OCI-LY7 (cell line): ENCODE measurements around the gene CXCL14. TPM values are rescaled to one million over a fixed set of nuclear protein-coding genes. Genes with fewer than 3 reads are reported as not detected.

Experiments
- BruUV-seq: library from RNA; stranded (reverse); fragments of 400-500 nt; replicated peaks from 2 replicates; lab custom pipeline; 2021; lab: Mats Ljungman, UMichigan
- CTCF ChIA-PET: fragments of 300-600 bp; sonication (Branson Sonifier 250); formaldehyde crosslinking; loops from one replicate; lab custom pipeline; 2022; ENCODE audit warnings: antibody characterized with exemption; ENCODE audit not compliant: unreplicated experiment; lab: Charles Lee
- POLR2A ChIA-PET: fragments of 300-600 bp; sonication (Branson Sonifier 250); formaldehyde crosslinking; loops from one replicate; lab custom pipeline; 2022; ENCODE audit warnings: antibody characterized with exemption; lab: Charles Lee
- DNase-seq: peaks from one replicate; pipeline ENCODE4 v3.0.0-alpha.2; 2015; ENCODE audit warnings: low spot score
- H2AFZ ChIP-seq: fragments of 200-600 bp; sonication (generic), shearing (Covaris generic); 2 replicates; pipeline ENCODE4 v1.6.1; 2014; ENCODE audit warnings: mild to moderate bottlenecking, antibody characterized with exemption, low read length, moderate library complexity
- H3K27ac ChIP-seq: fragments of 200-600 bp; sonication (generic); 2 replicates; pipeline ENCODE4 v1.5.1; 2014; ENCODE audit warnings: mixed run types, low read depth, mild to moderate bottlenecking, moderate library complexity, low read length, inconsistent platforms; ENCODE audit not compliant: poor library complexity, severe bottlenecking
- H3K36me3 ChIP-seq: fragments of 200-600 bp; sonication (generic); 2 replicates; pipeline ENCODE4 v1.6.1; 2014; ENCODE audit warnings: mild to moderate bottlenecking, antibody characterized with exemption, low read length, moderate library complexity, mixed read lengths; ENCODE audit not compliant: insufficient read depth
- H3K4me1 ChIP-seq: fragments of 200-600 bp; sonication (generic); 2 replicates; pipeline ENCODE4 v1.5.1; 2014; ENCODE audit warnings: mild to moderate bottlenecking, low read length; ENCODE audit not compliant: insufficient read depth, poor library complexity, severe bottlenecking
- H3K4me2 ChIP-seq: fragments of 200-600 bp; sonication (generic); 2 replicates; pipeline ENCODE4 v1.6.1; 2014; ENCODE audit warnings: mild to moderate bottlenecking, low read length
- H3K4me3 ChIP-seq: fragments of 200-600 bp; sonication (generic); 2 replicates; pipeline ENCODE4 v1.5.1; 2014; ENCODE audit warnings: mild to moderate bottlenecking, low read depth, low read length; ENCODE audit not compliant: poor library complexity, severe bottlenecking
- H3K79me2 ChIP-seq: fragments of 200-600 bp; sonication (generic); 2 replicates; pipeline ENCODE4 v1.6.1; 2016; ENCODE audit warnings: low read depth, mild to moderate bottlenecking, low read length, moderate library complexity, mixed read lengths; ENCODE audit not compliant: insufficient read depth
- H3K9me2 ChIP-seq: fragments of 200-600 bp; sonication (generic); 2 replicates; pipeline ENCODE4 v1.6.1; 2016; ENCODE audit warnings: mild to moderate bottlenecking, low read length, mixed read lengths; ENCODE audit not compliant: insufficient read depth
- H3K9me3 ChIP-seq: fragments of 200-600 bp; sonication (generic); 2 replicates; pipeline ENCODE4 v1.6.1; 2014; ENCODE audit warnings: mild to moderate bottlenecking, mixed run types, low read length, mixed read lengths
- H4K20me1 ChIP-seq: fragments of 200-600 bp; sonication (generic); 2 replicates; pipeline ENCODE4 v1.6.1; 2014; ENCODE audit warnings: mild to moderate bottlenecking, antibody characterized with exemption, low read length, moderate library complexity, mixed read lengths; ENCODE audit not compliant: insufficient read depth
- CTCF ChIP-seq: fragments of 200-600 bp; sonication (generic); conservative IDR thresholded peaks from 2 replicates; pipeline ENCODE4 v1.5.1; 2014; ENCODE audit warnings: mild to moderate bottlenecking, antibody characterized with exemption, low read length, moderate library complexity, mixed read lengths
- EZH2phosphoT487 ChIP-seq: fragments of 200-600 bp; sonication (generic); IDR thresholded peaks from 2 replicates; pipeline ENCODE4 v1.6.1; 2018; ENCODE audit warnings: low read depth, borderline replicate concordance, mild to moderate bottlenecking, mixed run types, antibody characterized with exemption, low read length, moderate library complexity, mixed read lengths
- intact Hi-C: fragments of 100-400 bp; cut with micrococcal nuclease; formaldehyde crosslinking; loops from one replicate; pipeline ENCODE4 v1.10.0; 2022; ENCODE audit not compliant: unreplicated experiment
- total RNA-seq, 2 experiments: library from RNA; depleted of rRNA in 1 of 2; stranded (reverse); fragments of >200 nt in 1 of 2; shearing (Covaris generic) in 1 of 2; gene quantifications; 2 replicates each; pipeline ENCODE4 v1.2.3, GENCODE V29; 2014 to 2022

The CXCL14 gene
- total RNA-seq, 2 experiments from 2014 or later: not detected

- intact Hi-C loops: no loop called here
- no TSS peak for BruUV-seq
- no peak overlapping the region for H3K27ac ChIP-seq
- no peaks in the 10 kb centered on the region for H3K4me1 ChIP-seq
- H3K4me3 ChIP-seq: no peak overlapping the region
- DNase-seq: no peak
- H3K36me3 ChIP-seq: no peaks in the 10 kb centered on the region
- ChIA-PET POLR2A (no interaction called here), CTCF (no interaction called here)
- H3K9me2 ChIP-seq: no peaks in the 10 kb centered on the region
- no peaks in the 10 kb centered on the region for H3K79me2 ChIP-seq
- TF ChIP-seq CTCF (no peak), EZH2phosphoT487 (no peak)
- H2AFZ ChIP-seq: no peak overlapping the region
- H4K20me1 ChIP-seq: no peaks in the 10 kb centered on the region
- H3K4me2 ChIP-seq: no peak overlapping the region
- no peaks in the 10 kb centered on the region for H3K9me3 ChIP-seq
Measured at GRCh38 chr5:135625486-135625885, 46.7 kb upstream of the CXCL14 start.

- H3K4me2 ChIP-seq: no peak overlapping the region
- no peaks in the 10 kb centered on the region for H3K9me2 ChIP-seq
- H3K4me3 ChIP-seq: no peak overlapping the region
- ChIA-PET CTCF (no interaction called here), POLR2A (no interaction called here)
- H2AFZ ChIP-seq: no peak overlapping the region
- no peaks in the 10 kb centered on the region for H3K36me3 ChIP-seq
- no peaks in the 10 kb centered on the region for H3K9me3 ChIP-seq
- no peaks in the 10 kb centered on the region for H3K4me1 ChIP-seq
- intact Hi-C loops: no loop called here
- TF ChIP-seq CTCF: no peak
- no peak overlapping the region for H3K27ac ChIP-seq
- DNase-seq: no peak
- H4K20me1 ChIP-seq: no peaks in the 10 kb centered on the region
- H3K79me2 ChIP-seq: no peaks in the 10 kb centered on the region
- no TSS peak for BruUV-seq
Measured at GRCh38 chr5:135625061-135625460, 46.3 kb upstream of the CXCL14 start.

GRCh38 chr5:135623186-135623715, 44.5 kb upstream of the CXCL14 start:
- intact Hi-C loops: no loop called here
- Histone ChIP-seq H3K4me2 (no peak overlapping the region), H3K4me1 (no peaks in the 10 kb centered on the region), H3K27ac (no peak overlapping the region), H3K9me3 (peaks cover 12% of the 10 kb centered on the region; the same call in 1 of the 2 replicates), H3K9me2 (no peaks in the 10 kb centered on the region; the same call in 1 of the 2 replicates), H3K79me2 (no peaks in the 10 kb centered on the region), H2AFZ (no peak overlapping the region), H4K20me1 (no peaks in the 10 kb centered on the region), H3K36me3 (no peaks in the 10 kb centered on the region), H3K4me3 (no peak overlapping the region)
- TF ChIP-seq EZH2phosphoT487 (no peak), CTCF (no peak)
- ChIA-PET CTCF (no interaction called here), POLR2A (no interaction called here)
- DNase-seq: no peak
- BruUV-seq: no TSS peak
